ENCODE measurements around the gene TEF.
"Not testable (repeated sequence)": the region's sequence is repeated elsewhere in the genome, so short reads cannot be mapped to it uniquely, and the experiment has no call there.

TEF gene

GRCh38 chr22:41429232-41429950, 47.6 kb downstream of the TEF start:
- no peak for ATAC-seq

- no peak for ATAC-seq
These were observed 48.2 kb downstream of the TEF start for GRCh38 chr22:41429951-41430332.

- no peak for ATAC-seq
These were observed 49.9 kb downstream of the TEF start for GRCh38 chr22:41431656-41432055.

- not testable (repeated sequence) for ATAC-seq
These were observed 51.7 kb downstream of the TEF start for GRCh38 chr22:41433480-41433879.

- not testable (repeated sequence) for ATAC-seq
These were observed 52.7 kb downstream of the TEF start for GRCh38 chr22:41434361-41435003.

- ATAC-seq, result no peak
These were observed 53.8 kb downstream of the TEF start for GRCh38 chr22:41435560-41435959.

GRCh38 chr22:41436322-41437113, 54.8 kb downstream of the TEF start:
- ATAC-seq, result no peak

- no peak for ATAC-seq
These were observed 55.5 kb downstream of the TEF start for GRCh38 chr22:41437198-41437597.

DNA sequence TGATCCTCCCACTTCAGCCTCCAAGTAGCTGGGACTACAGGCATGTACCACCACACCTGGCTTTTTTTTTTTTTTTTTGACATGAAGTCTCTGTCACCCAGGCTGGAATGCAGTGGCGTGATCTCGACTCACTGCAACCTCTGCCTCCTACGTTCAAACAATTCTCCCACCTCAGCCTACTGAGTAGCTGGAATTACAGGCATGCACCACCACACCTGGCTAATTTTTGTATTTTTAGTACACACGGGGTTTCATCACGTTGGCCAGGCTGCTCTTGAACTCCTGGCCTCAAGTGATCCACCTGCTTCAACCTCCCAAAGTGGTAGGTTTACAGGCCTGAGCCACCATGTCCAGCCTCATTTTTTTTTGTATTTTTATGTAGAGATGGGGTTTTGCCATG, 58.8 kb downstream of the TEF start:
- ATAC-seq, result not testable (repeated sequence)

DNA sequence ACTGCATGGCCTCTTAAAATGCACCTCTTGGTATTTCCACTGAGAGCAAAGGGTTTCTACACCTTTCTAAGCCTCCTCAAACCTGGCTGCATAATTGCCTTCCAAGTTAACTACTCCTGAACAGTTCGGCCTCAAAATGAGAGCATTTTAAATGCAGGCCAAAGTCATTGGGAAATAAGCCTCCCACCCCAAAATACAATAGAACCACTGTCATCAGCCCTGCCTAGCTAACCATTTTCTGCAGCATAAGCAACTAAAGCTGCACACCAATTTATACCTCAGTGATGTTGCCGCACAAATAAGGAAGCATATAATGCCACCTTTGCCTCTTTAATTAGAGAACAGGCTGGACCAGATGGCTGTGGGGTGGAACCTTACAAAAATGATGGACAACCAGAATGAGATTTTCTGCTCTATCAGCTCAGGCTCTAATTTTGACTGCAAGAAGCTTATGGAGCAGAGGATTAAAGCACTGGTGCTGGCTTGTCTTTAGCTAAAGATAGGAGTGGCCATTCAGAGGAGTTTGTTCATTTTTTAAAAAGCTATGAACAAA, 60.6 kb downstream of the TEF start:
- ATAC-seq, result no peak

GRCh38 chr22:41444360-41445128, 62.8 kb downstream of the TEF start:
- peak; percentile 57 to 60 for ATAC-seq

DNA sequence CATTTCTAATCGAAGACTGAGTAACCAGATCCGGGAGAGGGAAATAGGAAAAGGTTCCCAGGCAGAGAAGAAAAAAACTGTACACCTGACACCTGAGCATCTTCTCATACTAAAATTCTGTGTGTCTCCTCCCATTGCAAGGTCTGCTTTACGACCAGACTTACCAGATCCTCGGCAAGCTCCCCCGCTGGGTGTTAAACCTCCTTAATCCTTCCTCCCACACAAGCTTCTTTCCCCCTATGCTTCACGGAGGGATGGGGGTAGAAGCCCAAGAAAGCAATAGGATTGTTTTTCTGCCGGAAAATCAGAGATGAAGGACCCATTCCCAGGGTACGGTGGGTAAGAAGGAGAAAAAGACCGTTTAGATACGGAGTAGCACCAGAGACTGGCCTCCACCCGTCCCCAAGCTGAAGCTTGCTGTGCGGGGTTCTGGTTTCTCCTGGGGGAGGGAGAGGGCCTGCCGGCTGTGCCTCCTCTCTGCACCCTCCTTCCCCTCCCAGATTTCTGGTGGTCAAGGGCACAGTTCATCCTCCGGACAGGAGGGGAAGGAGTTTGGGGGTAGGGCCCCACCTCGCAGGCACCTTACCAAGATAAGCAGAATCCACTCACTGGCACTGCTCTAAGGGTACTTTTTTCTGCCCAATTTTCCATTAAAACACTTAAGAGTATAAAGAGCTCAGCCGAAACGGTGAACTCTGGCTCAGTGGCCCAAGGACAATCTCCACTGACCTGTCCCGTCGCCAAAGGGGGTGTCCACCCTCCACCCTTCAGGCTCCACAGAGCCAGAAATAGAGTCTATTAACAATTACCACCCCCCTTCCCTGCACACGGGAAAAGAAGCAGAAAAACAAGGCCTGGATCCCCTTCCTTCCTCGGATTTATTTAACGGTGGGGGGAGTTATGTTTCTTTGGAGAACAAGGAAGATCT, 63.7 kb downstream of the TEF start:
- ATAC-seq, result no peak

DNA sequence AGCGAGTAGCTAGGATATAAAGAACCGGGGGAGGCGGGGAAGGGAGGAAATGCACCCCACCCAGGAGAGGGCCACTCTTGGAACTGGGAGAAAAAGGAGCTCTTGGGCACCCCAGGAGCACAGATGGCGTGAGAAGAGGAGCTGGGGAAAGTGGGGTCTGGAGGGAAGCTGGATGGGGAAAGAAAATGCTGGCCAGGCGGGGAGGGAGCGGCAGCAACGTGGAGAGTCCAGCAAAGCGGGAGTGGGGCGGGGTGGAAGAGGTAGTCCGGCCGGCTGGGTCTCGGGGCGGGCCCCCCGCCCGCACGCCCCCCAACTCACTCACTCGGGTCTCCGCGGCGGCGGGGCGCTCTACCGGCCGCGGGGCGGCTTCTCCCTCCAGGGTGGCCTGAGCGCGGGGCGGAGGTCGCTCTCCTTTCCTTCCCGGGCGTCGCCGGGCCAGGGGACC, 64.3 kb downstream of the TEF start:
- no peak for ATAC-seq

- peak; percentile 42 to 47 for ATAC-seq
These were observed 65.1 kb downstream of the TEF start, which contains the start of gene TOB2 for GRCh38 chr22:41446639-41447434. TSS of gene TOB2 (minus strand) at chr22:41446801. CDS start at chr22:41437345, 9,456 bp downstream.

DNA sequence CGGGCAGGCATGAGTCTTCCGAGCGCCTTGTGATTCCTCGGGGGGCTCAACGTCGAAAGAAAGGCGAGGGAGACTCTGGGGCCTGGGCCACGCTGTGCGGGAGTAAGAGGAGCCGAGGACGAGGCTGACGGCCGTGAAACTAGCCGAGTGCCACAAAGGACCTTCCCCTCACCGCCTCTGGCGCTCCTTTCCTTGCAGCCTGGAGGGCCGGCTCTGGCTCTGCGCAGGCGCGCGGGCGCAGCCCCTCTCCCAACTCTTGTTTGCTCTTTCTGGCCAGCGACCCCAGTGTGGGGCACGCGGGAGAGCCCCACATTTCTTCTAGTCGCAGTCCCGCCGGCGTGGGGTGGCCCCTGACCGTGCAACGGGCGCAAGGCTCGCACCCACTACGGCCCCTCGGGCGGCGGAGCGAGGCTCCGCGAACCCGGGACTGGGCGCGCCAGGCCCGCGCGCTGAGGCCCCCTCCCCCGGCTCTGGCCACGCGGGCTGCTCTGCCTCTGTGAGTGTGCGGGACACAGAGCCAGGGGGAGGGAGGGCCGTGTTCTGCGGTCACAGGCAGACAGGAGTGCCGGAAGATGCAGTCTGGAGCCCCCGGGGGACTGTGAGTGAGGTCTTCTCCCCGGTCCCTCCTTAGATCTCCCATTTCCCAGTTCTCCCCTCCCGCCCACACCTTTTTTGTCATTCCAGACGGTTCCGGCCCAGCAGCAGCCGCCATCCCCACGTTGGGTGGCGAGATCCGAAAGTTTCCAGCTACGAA, 65.9 kb downstream of the TEF start:
- peak; percentile 6 to 7 for ATAC-seq

DNA sequence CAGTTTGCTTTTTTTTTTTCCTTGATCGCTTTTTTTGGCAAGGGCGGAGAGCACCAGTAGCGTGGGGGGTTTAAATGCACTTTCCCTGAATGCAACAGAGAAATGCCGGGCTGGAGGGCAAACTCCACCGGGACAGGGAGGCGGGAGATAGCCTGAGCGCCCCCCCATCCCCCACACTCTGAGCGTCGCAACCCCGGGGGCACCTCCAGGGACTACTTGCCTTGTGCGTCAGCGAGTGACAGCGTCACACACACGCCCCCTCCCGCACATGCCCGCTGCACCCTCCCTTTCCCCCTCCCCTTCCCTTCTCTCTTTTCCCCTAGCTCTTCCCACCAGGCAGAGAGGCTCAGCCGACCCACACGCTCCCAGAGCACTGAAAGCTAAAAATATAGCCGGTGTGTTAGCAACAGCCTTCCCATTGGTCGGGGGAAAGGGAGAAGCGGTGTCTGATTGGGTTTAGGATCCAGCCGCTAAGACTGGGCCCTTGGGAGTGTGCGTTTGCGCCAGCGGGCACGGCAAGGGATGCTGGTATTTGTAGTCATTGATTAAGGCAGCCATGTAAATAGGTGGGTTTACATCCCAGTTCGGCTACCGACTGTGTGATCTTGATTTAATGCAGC, 66.6 kb downstream of the TEF start:
- ATAC-seq, result peak; percentile 79 to 80
